ENCODE measurements around the gene YTHDF2. TPM values are rescaled to one million over a fixed set of nuclear protein-coding genes. Genes with fewer than 3 reads are reported as not detected.

The YTHDF2 gene
- total and polyA plus RNA-seq, 3 experiments from 2014 or later = 98.3 to 135 (median 105) TPM

DNA sequence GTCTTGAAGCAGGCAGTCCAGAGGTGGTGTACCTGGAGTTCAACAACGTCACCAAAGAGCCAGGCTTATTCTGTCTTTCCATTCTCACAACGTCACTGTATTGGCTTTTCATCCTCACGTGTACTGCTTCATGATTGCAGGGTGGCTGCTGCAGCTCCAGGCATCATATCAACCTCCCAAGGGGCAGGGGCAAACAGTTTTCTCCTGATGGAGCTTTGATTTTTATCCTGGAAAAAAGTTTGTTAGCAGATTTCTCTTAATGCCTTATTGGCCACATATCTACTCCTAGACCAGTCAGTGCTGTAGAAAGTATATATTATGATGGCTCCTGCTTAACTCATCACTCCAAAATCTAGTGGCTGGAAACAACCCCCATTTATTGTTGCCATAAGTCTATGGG is 66.9 kb downstream of the YTHDF2 start:
- no peak overlapping the region for H3K4me3 ChIP-seq (ENCODE audit: low read length)
- DNase-seq = no peak
- H3K4me1 ChIP-seq (ENCODE audit: insufficient read depth, low read length) = no peaks in the 10 kb centered on the region
- no peaks in the 10 kb centered on the region for H3K9me3 ChIP-seq (ENCODE audit: low read length)
- ChIA-PET CTCF (no interaction called here), POLR2A (no interaction called here)
- no peak overlapping the region for H3K27ac Mint-ChIP-seq
- no peak overlapping the region for H3K4me3 Mint-ChIP-seq
- no peaks in the 10 kb centered on the region for H3K36me3 Mint-ChIP-seq
- no peaks in the 10 kb centered on the region for H3K4me1 Mint-ChIP-seq
- no peak overlapping the region for H3K27ac ChIP-seq (ENCODE audit: low read depth, low read length)
- no peaks in the 10 kb centered on the region for H3K36me3 ChIP-seq (ENCODE audit: insufficient read depth, low read length)
- no peaks in the 10 kb centered on the region for H3K27me3 ChIP-seq (ENCODE audit: insufficient read depth, low read length, poor library complexity, severe bottlenecking)
- peaks cover 0 to 2% (median 0%) of the 10 kb centered on the region in 5 donors for H3K9me3 Mint-ChIP-seq
- peaks cover 10 to 13% of the 10 kb centered on the region in 2 donors for H3K27me3 Mint-ChIP-seq

DNA sequence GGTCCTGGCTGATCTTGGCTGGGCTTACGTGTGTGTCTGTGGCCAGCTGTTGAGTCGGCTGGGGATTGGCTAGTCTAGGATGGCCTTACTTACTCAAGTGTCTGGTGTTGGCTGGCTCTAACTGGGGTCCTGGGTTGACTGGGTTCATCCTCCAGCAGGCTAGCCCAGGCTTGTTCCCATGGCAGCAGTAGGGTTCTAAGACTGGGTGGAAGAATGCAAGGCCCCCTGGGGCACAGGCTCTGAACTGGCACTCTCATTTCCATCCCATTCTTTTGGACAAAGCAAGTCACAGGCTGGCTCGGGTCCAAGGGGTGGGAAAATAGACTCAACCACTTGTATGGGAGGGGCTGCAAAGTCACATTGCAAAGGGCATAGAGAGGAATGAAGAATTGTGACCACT is 67.3 kb downstream of the YTHDF2 start:
- Mint-ChIP-seq H3K4me1 (no peaks in the 10 kb centered on the region), H3K27ac (no peak overlapping the region), H3K27me3 (peaks cover 10 to 13% of the 10 kb centered on the region in 2 donors), H3K9me3 (peaks cover 0 to 2% (median 0%) of the 10 kb centered on the region in 5 donors), H3K4me3 (no peak overlapping the region), H3K36me3 (no peaks in the 10 kb centered on the region)
- H3K9me3 ChIP-seq (ENCODE audit: low read length) = no peaks in the 10 kb centered on the region
- ChIA-PET CTCF (no interaction called here), POLR2A (no interaction called here)
- H3K27me3 ChIP-seq (ENCODE audit: insufficient read depth, low read length, poor library complexity, severe bottlenecking) = no peaks in the 10 kb centered on the region
- H3K36me3 ChIP-seq (ENCODE audit: insufficient read depth, low read length) = no peaks in the 10 kb centered on the region
- H3K4me1 ChIP-seq (ENCODE audit: insufficient read depth, low read length) = no peaks in the 10 kb centered on the region
- no peak for DNase-seq
- H3K27ac ChIP-seq (ENCODE audit: low read depth, low read length) = no peak overlapping the region
- no peak overlapping the region for H3K4me3 ChIP-seq (ENCODE audit: low read length)

DNA sequence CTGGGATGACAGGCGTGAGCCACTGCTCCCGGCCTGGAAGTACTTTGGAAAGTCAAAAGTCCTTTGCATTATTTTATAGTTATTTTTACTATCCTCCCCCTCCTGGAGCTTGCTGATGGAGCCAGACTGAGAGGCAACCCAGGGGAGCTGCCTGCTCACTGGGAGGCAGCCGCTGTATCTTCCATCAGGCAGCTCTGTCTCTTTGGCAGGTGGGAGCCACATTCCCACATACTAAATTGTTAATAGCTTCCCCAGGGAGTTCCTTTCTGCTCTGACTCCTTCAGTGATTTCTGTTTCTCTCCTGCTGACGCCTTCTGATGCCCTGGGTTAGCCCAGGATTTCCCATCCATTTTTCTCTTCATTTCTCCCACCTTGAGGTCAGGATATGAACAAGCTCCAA is 70.3 kb downstream of the YTHDF2 start:
- Histone ChIP-seq H3K4me3 (ENCODE audit: low read length) (no peak overlapping the region), H3K27ac (ENCODE audit: low read depth, low read length) (no peak overlapping the region), H3K9me3 (ENCODE audit: low read length) (no peaks in the 10 kb centered on the region), H3K4me1 (ENCODE audit: insufficient read depth, low read length) (no peaks in the 10 kb centered on the region), H3K36me3 (ENCODE audit: insufficient read depth, low read length) (no peaks in the 10 kb centered on the region), H3K27me3 (ENCODE audit: insufficient read depth, low read length, poor library complexity, severe bottlenecking) (peaks cover 7% of the 10 kb centered on the region)
- H3K4me3 Mint-ChIP-seq = no peak overlapping the region
- no peaks in the 10 kb centered on the region for H3K36me3 Mint-ChIP-seq
- no peak overlapping the region for H3K27ac Mint-ChIP-seq
- H3K9me3 Mint-ChIP-seq = peaks cover 0 to 2% (median 0%) of the 10 kb centered on the region in 5 donors
- CTCF ChIA-PET = interaction anchor here (0.6 to 1.1 kb wide), 2 partner anchors 70 to 395 kb away, joined by 3 read pairs; no protein-coding TSS in a partner anchor
- POLR2A ChIA-PET = interaction anchor here (0.5 kb wide), 1 partner anchor 191 kb away, joined by 8 read pairs; no protein-coding TSS in a partner anchor
- peaks cover 0 to 3% (median 0%) of the 10 kb centered on the region in 3 donors for H3K4me1 Mint-ChIP-seq
- peaks cover 20 to 37% of the 10 kb centered on the region in 2 donors for H3K27me3 Mint-ChIP-seq
- DNase-seq = no peak

DNA sequence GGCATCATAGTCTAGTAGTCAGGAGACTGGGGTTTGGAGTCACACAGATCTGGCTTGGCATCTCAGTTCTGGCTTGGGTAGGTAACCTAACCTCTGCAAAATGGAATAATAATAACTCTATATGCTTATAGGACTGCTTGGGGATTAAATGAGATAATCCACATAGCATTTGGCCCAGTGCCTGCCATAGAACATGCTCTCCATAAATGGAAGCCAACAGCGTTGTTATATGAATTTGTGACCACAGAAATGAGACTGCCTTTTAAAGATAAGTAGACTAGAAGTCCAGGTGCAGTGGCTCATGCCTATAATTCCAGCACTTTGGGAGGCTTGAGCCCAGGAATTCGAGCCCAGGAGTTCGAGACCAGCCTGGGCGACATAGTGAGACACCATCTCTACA is 71.2 kb downstream of the YTHDF2 start:
- Mint-ChIP-seq H3K36me3 (no peaks in the 10 kb centered on the region), H3K27ac (no peak overlapping the region), H3K27me3 (peaks cover 20 to 41% of the 10 kb centered on the region in 2 donors), H3K4me1 (peaks cover 0 to 3% (median 0%) of the 10 kb centered on the region in 3 donors), H3K4me3 (no peak overlapping the region), H3K9me3 (peaks cover 0 to 2% (median 0%) of the 10 kb centered on the region in 5 donors)
- Histone ChIP-seq H3K9me3 (ENCODE audit: low read length) (no peaks in the 10 kb centered on the region), H3K27ac (ENCODE audit: low read depth, low read length) (no peak overlapping the region), H3K4me3 (ENCODE audit: low read length) (no peak overlapping the region), H3K36me3 (ENCODE audit: insufficient read depth, low read length) (no peaks in the 10 kb centered on the region), H3K4me1 (ENCODE audit: insufficient read depth, low read length) (no peaks in the 10 kb centered on the region), H3K27me3 (ENCODE audit: insufficient read depth, low read length, poor library complexity, severe bottlenecking) (peaks cover 12% of the 10 kb centered on the region)
- no peak for DNase-seq
- POLR2A ChIA-PET = no interaction called here
- CTCF ChIA-PET = interaction anchor here (0.6 to 1.1 kb wide), 2 partner anchors 69 to 395 kb away, joined by 3 read pairs; no protein-coding TSS in a partner anchor

DNA sequence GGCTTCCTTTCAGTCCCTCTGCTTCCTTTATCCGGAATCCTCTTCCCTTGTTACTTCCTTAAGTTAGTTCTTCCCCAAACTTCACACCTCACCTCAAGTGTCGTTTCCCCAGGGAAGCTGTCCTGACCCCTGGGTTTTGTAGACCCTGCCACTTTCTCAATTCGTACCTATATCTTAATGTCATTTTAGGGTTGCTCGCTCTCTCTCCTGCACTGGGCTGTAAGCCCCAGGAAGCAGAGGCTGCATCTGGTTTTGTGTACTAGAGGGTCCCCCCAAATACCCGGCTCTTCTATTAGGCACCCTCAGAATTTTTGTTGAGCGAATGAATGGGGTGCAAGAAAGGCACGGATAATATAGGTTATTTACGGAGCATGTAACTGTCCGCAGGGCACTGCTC is 74.6 kb downstream of the YTHDF2 start:
- CTCF ChIA-PET = no interaction called here
- Histone ChIP-seq H3K27ac (ENCODE audit: low read depth, low read length) (no peak overlapping the region), H3K4me3 (ENCODE audit: low read length) (no peak overlapping the region), H3K27me3 (ENCODE audit: insufficient read depth, low read length, poor library complexity, severe bottlenecking) (peaks cover 22% of the 10 kb centered on the region), H3K9me3 (ENCODE audit: low read length) (no peaks in the 10 kb centered on the region), H3K4me1 (ENCODE audit: insufficient read depth, low read length) (no peaks in the 10 kb centered on the region), H3K36me3 (ENCODE audit: insufficient read depth, low read length) (no peaks in the 10 kb centered on the region)
- peaks cover 31 to 65% of the 10 kb centered on the region in 2 donors for H3K27me3 Mint-ChIP-seq
- POLR2A ChIA-PET = interaction anchor here (0.6 kb wide), 1 partner anchor 163 kb away, joined by 3 read pairs; the partner anchor contains the start of gene RNU11
- peaks cover 0 to 10% (median 5%) of the 10 kb centered on the region in 3 donors for H3K4me1 Mint-ChIP-seq
- no peaks in the 10 kb centered on the region for H3K36me3 Mint-ChIP-seq
- no peak overlapping the region for H3K27ac Mint-ChIP-seq
- no peak for DNase-seq
- no peak overlapping the region for H3K4me3 Mint-ChIP-seq
- H3K9me3 Mint-ChIP-seq = peaks cover 0 to 2% (median 0%) of the 10 kb centered on the region in 5 donors

DNA sequence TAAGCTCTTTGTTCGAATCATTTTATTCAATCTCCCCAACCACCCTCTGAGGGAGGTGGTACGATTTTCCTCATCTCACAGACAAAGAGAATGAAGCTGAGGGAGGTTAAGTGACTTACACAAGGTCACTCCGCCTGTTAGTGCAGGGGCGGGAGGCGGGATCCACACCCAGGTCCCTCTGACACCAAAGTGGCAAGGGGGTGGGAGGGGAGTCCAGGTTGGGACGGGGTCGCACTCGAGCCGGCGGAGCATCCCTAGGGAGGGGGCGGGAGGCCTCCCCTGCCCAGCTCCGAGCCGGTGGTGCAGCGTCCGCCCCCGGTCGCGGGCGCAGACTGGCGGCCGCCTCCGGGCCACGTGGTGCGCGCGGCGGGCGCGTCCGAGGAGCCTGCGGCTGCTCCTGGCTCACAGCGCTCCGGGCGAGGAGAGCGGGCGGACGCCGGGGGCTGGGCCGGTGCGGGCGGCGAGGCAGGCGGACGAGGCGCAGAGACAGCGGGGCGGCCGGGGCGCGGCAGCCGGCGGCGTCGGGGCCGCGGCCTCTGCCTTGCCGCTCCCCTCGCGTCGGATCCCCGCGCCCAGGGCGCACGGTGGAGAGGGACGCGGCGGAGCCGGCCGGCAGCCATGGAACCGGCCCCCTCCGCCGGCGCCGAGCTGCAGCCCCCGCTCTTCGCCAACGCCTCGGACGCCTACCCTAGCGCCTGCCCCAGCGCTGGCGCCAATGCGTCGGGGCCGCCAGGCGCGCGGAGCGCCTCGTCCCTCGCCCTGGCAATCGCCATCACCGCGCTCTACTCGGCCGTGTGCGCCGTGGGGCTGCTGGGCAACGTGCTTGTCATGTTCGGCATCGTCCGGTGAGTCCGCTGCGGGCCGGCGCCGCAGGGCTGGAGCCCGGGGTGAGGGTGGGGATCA is 75.3 kb downstream of the YTHDF2 start, which contains the start of gene OPRD1:
Gene OPRD1, plus strand, starts transcription at position 405 of the 903 bp plus-strand sequence. Its CDS starts 214 bp downstream, at position 619.
- Mint-ChIP-seq H3K27me3 (peaks cover 33 to 64% of the 10 kb centered on the region in 2 donors), H3K36me3 (no peaks in the 10 kb centered on the region), H3K27ac (no peak within 1 kb of the TSS), H3K4me3 (peak within 1 kb of the TSS in 1 of 7 donors; percentile 32), H3K9me3 (peaks cover 0 to 2% (median 0%) of the 10 kb centered on the region in 5 donors), H3K4me1 (peaks cover 0 to 10% (median 5%) of the 10 kb centered on the region in 3 donors)
- peaks cover 24% of the 10 kb centered on the region for H3K27me3 ChIP-seq (ENCODE audit: insufficient read depth, low read length, poor library complexity, severe bottlenecking)
- H3K4me3 ChIP-seq (ENCODE audit: low read length) = no peak within 1 kb of the TSS
- ChIA-PET CTCF (no interaction called here), POLR2A (interaction anchor here (0.6 kb wide), 1 partner anchor 164 kb away, joined by 3 read pairs; the partner anchor contains the start of gene RNU11)
- DNase-seq = no peak
- H3K36me3 ChIP-seq (ENCODE audit: insufficient read depth, low read length) = no peaks in the 10 kb centered on the region
- H3K9me3 ChIP-seq (ENCODE audit: low read length) = no peaks in the 10 kb centered on the region
- no peaks in the 10 kb centered on the region for H3K4me1 ChIP-seq (ENCODE audit: insufficient read depth, low read length)
- H3K27ac ChIP-seq (ENCODE audit: low read depth, low read length) = no peak within 1 kb of the TSS

DNA sequence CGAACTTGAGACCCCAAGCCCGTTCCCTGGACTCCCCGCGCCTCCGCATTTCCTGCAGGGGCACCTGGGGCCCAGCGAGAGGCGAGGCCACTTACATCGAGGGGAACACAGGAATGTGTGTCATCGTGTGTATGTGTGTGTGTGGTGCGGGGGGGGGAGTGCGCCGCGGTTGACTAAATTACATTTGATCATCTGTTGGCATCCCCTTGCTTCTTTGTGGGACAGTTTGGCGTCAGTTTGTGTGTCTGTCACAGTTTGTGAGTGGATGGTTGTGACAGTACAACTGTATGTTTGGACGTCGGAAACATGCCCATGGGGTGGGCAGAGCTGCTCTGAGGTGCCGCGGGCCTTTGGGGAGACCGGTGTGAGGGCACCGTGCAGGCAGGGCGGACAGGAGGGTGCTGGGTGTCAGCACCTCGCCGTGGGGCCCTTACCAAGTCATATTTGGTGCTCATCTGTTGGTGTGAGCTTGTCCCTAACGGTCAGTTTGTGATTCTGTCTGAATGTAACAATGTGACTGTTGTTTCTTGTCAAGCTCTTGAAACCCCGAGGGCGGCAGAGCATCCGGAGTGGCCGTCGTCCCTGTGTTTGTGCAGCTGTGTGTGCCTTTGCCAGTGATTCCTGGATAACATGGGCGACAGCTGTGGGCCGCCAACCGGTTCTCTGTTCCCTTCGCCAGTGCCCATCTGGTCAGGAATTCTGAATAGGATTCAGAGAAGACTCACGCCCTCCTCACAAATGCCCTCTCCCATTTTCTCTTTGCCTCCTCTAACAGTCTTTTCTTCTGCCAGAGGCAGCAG is 76.1 kb downstream of the YTHDF2 start:
- no peak overlapping the region for H3K4me3 ChIP-seq (ENCODE audit: low read length)
- no peaks in the 10 kb centered on the region for H3K4me1 ChIP-seq (ENCODE audit: insufficient read depth, low read length)
- H3K9me3 Mint-ChIP-seq = no peaks in the 10 kb centered on the region
- H3K9me3 ChIP-seq (ENCODE audit: low read length) = no peaks in the 10 kb centered on the region
- H3K27ac Mint-ChIP-seq = no peak overlapping the region
- CTCF ChIA-PET = no interaction called here
- H3K27ac ChIP-seq (ENCODE audit: low read depth, low read length) = no peak overlapping the region
- POLR2A ChIA-PET = no interaction called here
- H3K4me1 Mint-ChIP-seq = peaks cover 0 to 10% (median 5%) of the 10 kb centered on the region in 3 donors
- no peak for DNase-seq
- H3K27me3 Mint-ChIP-seq = peaks cover 34 to 62% of the 10 kb centered on the region in 2 donors
- H3K27me3 ChIP-seq (ENCODE audit: insufficient read depth, low read length, poor library complexity, severe bottlenecking) = peaks cover 28% of the 10 kb centered on the region
- peak overlapping the region in 1 of 7 donors; percentile 32 for H3K4me3 Mint-ChIP-seq
- no peaks in the 10 kb centered on the region for H3K36me3 ChIP-seq (ENCODE audit: insufficient read depth, low read length)
- no peaks in the 10 kb centered on the region for H3K36me3 Mint-ChIP-seq

Measured in CD8-positive, alpha-beta memory T cell (primary cell).